Stimulated activated naive CD8-positive, alpha-beta T cell treated with anti-CD3 and anti-CD28 coated beads, Interleukin-15, Interleukin-2, amounts not matched to agents 100 ng/mL and 50 ng/mL, for 24 hours (primary cell): Measurements from ENCODE around the gene CAV1.

Experiments used
- H3K27ac Mint-ChIP-seq: one replicate; pipeline ENCODE4 v1.8.0; 2021; ENCODE audit warnings: mild to moderate bottlenecking, mixed read lengths
- H3K27me3 Mint-ChIP-seq: one replicate; pipeline ENCODE4 v1.8.0; 2021; ENCODE audit warnings: mixed read lengths
- H3K36me3 Mint-ChIP-seq: one replicate; pipeline ENCODE4 v1.8.0; 2021; ENCODE audit warnings: low read depth, mixed read lengths
- H3K4me1 Mint-ChIP-seq: one replicate; pipeline ENCODE4 v1.8.0; 2021; ENCODE audit warnings: low read depth, mixed read lengths
- H3K4me3 Mint-ChIP-seq: one replicate; pipeline ENCODE4 v1.8.0; 2021; ENCODE audit warnings: mild to moderate bottlenecking, mixed read lengths
- H3K9me3 Mint-ChIP-seq: one replicate; pipeline ENCODE4 v1.8.0; 2021; ENCODE audit warnings: mixed read lengths

The CAV1 gene

GRCh38 chr7:116534790-116535189 lies 10.0 kb downstream of the CAV1 start:
- Mint-ChIP-seq H3K27ac (no peak overlapping the region), H3K4me3 (no peak overlapping the region), H3K27me3 (peaks cover 38% of the 10 kb centered on the region), H3K4me1 (no peaks in the 10 kb centered on the region), H3K9me3 (peaks cover 7% of the 10 kb centered on the region), H3K36me3 (peaks cover 4% of the 10 kb centered on the region)

DNA sequence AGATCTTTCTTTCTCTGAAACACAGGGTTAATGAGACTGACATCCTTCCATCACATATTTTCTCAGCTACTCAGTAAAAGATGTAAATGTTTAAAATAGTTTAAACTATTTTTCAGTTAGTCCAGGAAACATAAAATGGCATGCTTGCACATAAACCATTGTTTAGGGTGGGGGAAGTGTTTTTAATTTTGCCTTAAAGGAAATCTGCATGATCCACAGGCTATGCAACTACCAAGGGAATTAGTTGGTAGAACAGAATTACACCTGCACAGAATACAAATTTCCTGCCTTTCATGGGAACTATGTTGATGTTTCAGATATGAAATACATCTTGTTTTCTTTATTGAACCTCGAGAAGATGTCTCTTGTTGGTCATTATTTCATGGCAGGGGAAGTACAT lies 10.6 kb downstream of the CAV1 start:
- H3K9me3 Mint-ChIP-seq, result peaks cover 7% of the 10 kb centered on the region
- no peak overlapping the region for H3K4me3 Mint-ChIP-seq
- H3K27me3 Mint-ChIP-seq, result peaks cover 35% of the 10 kb centered on the region
- H3K27ac Mint-ChIP-seq, result no peak overlapping the region
- H3K36me3 Mint-ChIP-seq, result peaks cover 4% of the 10 kb centered on the region
- H3K4me1 Mint-ChIP-seq, result no peaks in the 10 kb centered on the region

- Mint-ChIP-seq H3K27ac (no peak overlapping the region), H3K9me3 (peaks cover 7% of the 10 kb centered on the region), H3K27me3 (peaks cover 28% of the 10 kb centered on the region), H3K36me3 (peaks cover 4% of the 10 kb centered on the region), H3K4me1 (no peaks in the 10 kb centered on the region), H3K4me3 (no peak overlapping the region)
These were observed 13.3 kb downstream of the CAV1 start for GRCh38 chr7:116538138-116538537.

GRCh38 chr7:116539879-116540278 lies 15.0 kb downstream of the CAV1 start:
- H3K4me3 Mint-ChIP-seq, result no peak overlapping the region
- H3K27ac Mint-ChIP-seq, result no peak overlapping the region
- peaks cover 24% of the 10 kb centered on the region for H3K27me3 Mint-ChIP-seq
- no peaks in the 10 kb centered on the region for H3K4me1 Mint-ChIP-seq
- H3K36me3 Mint-ChIP-seq, result peaks cover 4% of the 10 kb centered on the region
- peaks cover 7% of the 10 kb centered on the region for H3K9me3 Mint-ChIP-seq

DNA sequence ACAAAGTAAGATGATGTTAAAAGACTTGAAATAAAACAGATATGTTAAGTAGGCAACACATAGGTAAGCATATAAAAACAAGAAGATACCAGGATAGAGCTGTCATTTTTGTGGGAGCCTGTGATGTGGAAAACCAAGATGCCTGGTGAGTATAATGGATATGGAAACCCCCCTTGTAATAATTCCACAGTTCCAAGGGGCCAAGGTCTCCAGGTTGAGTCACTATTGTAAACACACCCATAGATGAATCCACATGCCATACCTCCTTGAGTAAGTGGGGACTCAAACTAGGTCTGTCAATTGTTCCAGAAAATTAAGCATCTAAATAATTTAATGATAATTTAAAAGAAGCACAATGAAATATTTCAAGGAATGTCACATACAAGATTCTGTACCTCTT lies 15.9 kb downstream of the CAV1 start:
- no peak overlapping the region for H3K4me3 Mint-ChIP-seq
- peaks cover 24% of the 10 kb centered on the region for H3K27me3 Mint-ChIP-seq
- H3K9me3 Mint-ChIP-seq, result peaks cover 7% of the 10 kb centered on the region
- H3K36me3 Mint-ChIP-seq, result peaks cover 4% of the 10 kb centered on the region
- H3K27ac Mint-ChIP-seq, result no peak overlapping the region
- H3K4me1 Mint-ChIP-seq, result no peaks in the 10 kb centered on the region

- Mint-ChIP-seq H3K4me1 (no peaks in the 10 kb centered on the region), H3K27ac (no peak overlapping the region), H3K36me3 (peaks cover 4% of the 10 kb centered on the region), H3K27me3 (peaks cover 24% of the 10 kb centered on the region), H3K9me3 (peaks cover 7% of the 10 kb centered on the region), H3K4me3 (no peak overlapping the region)
These were observed 17.1 kb downstream of the CAV1 start for GRCh38 chr7:116541951-116542350.

DNA sequence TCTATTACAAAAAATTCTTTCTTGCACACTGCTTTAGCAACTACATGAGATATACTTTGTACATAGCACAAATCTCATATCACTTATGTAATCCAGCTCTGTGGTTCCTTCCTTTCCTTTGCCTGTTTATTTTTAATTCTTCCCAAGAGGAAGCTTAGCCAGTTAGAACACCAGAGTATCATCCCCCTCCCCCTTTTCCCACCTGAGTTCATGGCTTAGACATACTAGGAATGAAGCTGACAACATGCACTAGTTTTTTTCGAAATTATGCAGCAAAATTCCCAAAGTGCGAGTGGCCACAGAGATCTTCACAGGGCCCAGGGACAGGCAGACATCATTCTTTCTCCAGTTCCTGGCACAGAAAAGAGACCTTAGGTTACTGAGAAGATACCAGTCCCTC lies 17.8 kb downstream of the CAV1 start:
- no peak overlapping the region for H3K27ac Mint-ChIP-seq
- H3K9me3 Mint-ChIP-seq, result peaks cover 7% of the 10 kb centered on the region
- H3K27me3 Mint-ChIP-seq, result peaks cover 19% of the 10 kb centered on the region
- peaks cover 4% of the 10 kb centered on the region for H3K36me3 Mint-ChIP-seq
- no peaks in the 10 kb centered on the region for H3K4me1 Mint-ChIP-seq
- H3K4me3 Mint-ChIP-seq, result no peak overlapping the region

DNA sequence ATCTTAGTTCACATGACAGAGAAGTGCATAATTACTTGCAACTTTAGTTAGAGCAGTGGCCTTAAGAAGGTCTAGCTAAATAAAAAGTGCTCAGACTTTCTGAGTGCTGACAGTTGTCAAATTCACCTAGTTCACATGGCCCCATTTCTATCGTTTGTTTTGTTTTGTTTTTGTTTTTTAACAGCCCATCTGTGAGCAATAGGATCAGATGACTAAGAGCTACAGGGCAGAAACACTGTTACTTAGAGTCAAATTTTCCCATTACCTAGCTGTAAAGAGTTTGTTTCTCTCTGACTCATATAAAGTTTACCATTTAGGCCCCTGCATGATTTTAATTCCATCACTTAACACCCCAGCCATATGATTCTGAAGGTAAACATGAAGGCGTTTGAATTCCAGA lies 18.8 kb downstream of the CAV1 start:
- H3K4me3 Mint-ChIP-seq, result no peak overlapping the region
- peaks cover 10% of the 10 kb centered on the region for H3K27me3 Mint-ChIP-seq
- no peaks in the 10 kb centered on the region for H3K4me1 Mint-ChIP-seq
- no peak overlapping the region for H3K27ac Mint-ChIP-seq
- H3K36me3 Mint-ChIP-seq, result peaks cover under 1% of the 10 kb centered on the region
- peaks cover 5% of the 10 kb centered on the region for H3K9me3 Mint-ChIP-seq

DNA sequence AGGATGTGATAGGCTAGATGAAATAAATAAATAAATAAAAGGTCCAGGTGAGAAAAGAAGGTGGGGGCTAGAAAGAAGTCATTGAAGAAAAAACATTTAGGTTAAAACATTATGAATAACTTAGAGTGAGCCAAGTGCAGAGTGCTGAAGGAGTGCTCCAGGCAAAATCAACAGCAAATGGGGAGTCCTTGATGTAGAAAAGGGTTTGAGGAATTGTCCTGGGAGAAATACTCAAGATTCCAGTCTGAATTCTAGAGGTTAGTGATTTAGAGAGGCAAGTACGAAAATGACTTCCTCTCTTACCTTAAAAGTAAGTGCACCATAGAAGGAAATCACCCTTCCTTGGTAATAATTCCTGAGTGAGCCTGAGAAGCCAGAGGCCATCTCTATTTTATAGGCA lies 19.7 kb downstream of the CAV1 start:
- Mint-ChIP-seq H3K4me3 (no peak overlapping the region), H3K4me1 (no peaks in the 10 kb centered on the region), H3K27me3 (peaks cover 4% of the 10 kb centered on the region), H3K9me3 (no peaks in the 10 kb centered on the region), H3K27ac (no peak overlapping the region), H3K36me3 (no peaks in the 10 kb centered on the region)

DNA sequence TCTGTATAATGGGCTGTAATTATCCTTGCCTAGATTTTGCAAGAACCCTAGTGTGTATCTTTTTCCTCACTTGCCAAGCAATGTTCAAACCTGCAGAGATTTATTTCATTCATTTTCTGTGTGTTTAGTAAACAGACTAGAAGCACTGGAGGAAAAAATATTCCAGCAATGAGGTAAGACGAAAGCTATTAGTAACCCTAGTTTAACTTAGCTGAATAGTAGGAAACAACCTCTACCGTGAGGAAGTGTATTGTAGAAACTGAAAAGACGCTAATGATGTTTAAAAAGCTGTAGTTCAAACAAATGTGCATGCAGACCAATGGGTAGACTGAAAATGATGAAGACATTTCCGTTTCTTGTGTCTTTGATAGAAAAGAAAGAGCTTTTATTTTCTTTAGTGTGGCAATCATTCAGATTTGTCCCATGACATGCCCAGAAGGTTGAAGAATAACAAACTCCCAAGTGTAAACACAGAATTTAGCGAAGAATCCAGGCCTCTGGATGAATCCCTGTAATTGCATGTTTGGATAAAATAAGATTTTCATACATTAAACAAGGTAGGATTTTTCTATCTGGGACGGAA lies 20.7 kb downstream of the CAV1 start:
- Mint-ChIP-seq H3K4me1 (no peaks in the 10 kb centered on the region), H3K36me3 (no peaks in the 10 kb centered on the region), H3K9me3 (no peaks in the 10 kb centered on the region), H3K27ac (no peak overlapping the region), H3K27me3 (peaks cover 7% of the 10 kb centered on the region), H3K4me3 (no peak overlapping the region)

- Mint-ChIP-seq H3K4me1 (no peaks in the 10 kb centered on the region), H3K36me3 (no peaks in the 10 kb centered on the region), H3K27me3 (peaks cover 5% of the 10 kb centered on the region), H3K9me3 (no peaks in the 10 kb centered on the region), H3K4me3 (no peak overlapping the region), H3K27ac (no peak overlapping the region)
These were observed 21.2 kb downstream of the CAV1 start for GRCh38 chr7:116546054-116546453.

DNA sequence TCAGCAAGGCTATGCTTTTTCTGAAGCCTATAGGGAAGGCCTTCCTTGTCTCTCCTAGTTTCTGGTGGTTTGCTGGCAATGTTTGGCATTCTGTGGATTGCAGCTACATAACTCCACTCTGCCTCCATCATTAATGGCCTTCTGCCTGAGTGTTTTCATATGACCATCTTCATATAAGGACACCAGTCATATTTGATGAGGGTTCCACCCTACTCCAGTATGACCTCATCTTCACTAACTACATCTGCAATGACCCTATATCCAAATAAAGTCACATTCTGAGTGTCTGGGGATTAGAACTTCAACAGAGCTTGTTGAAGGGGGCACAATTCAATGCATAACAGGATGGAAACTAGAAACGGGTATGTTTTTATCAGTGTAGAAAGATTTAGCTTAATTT lies 22.1 kb downstream of the CAV1 start:
- Mint-ChIP-seq H3K4me1 (no peaks in the 10 kb centered on the region), H3K9me3 (no peaks in the 10 kb centered on the region), H3K27me3 (peaks cover 3% of the 10 kb centered on the region), H3K36me3 (no peaks in the 10 kb centered on the region), H3K27ac (no peak overlapping the region), H3K4me3 (no peak overlapping the region)

GRCh38 chr7:116547347-116547746 lies 22.5 kb downstream of the CAV1 start:
- Mint-ChIP-seq H3K4me1 (no peaks in the 10 kb centered on the region), H3K27me3 (peaks cover 3% of the 10 kb centered on the region), H3K4me3 (no peak overlapping the region), H3K9me3 (no peaks in the 10 kb centered on the region), H3K27ac (no peak overlapping the region), H3K36me3 (no peaks in the 10 kb centered on the region)

- no peaks in the 10 kb centered on the region for H3K4me1 Mint-ChIP-seq
- H3K9me3 Mint-ChIP-seq, result no peaks in the 10 kb centered on the region
- H3K27ac Mint-ChIP-seq, result no peak overlapping the region
- no peak overlapping the region for H3K4me3 Mint-ChIP-seq
- H3K36me3 Mint-ChIP-seq, result no peaks in the 10 kb centered on the region
- H3K27me3 Mint-ChIP-seq, result peaks cover 7% of the 10 kb centered on the region
These were observed 23.7 kb downstream of the CAV1 start for GRCh38 chr7:116548506-116548905.

GRCh38 chr7:116549370-116549769 lies 24.5 kb downstream of the CAV1 start:
- H3K27me3 Mint-ChIP-seq, result peaks cover 11% of the 10 kb centered on the region
- no peak overlapping the region for H3K27ac Mint-ChIP-seq
- no peaks in the 10 kb centered on the region for H3K36me3 Mint-ChIP-seq
- H3K9me3 Mint-ChIP-seq, result no peaks in the 10 kb centered on the region
- no peak overlapping the region for H3K4me3 Mint-ChIP-seq
- no peaks in the 10 kb centered on the region for H3K4me1 Mint-ChIP-seq

DNA sequence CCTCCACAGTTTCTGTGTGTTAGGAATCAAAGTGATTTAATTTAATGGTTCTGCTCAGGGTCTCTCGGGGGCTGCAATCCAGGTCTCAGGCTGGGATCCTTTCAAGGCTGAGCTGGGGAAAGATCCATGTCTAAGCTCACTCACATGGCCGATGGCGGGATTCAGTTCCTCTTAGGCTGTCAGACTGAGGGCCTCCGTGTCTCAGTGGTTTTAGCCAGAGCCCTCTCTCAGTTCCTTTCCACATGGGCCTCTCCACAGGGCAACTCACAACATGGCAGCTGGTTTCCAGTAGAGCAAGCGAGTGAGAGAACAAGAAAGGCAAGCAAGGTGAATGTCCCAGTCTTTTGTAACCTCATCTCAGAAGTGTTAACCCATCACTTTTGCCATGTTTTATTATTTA lies 26.9 kb downstream of the CAV1 start:
- no peaks in the 10 kb centered on the region for H3K4me1 Mint-ChIP-seq
- no peak overlapping the region for H3K27ac Mint-ChIP-seq
- H3K9me3 Mint-ChIP-seq, result no peaks in the 10 kb centered on the region
- H3K36me3 Mint-ChIP-seq, result no peaks in the 10 kb centered on the region
- no peak overlapping the region for H3K4me3 Mint-ChIP-seq
- H3K27me3 Mint-ChIP-seq, result peaks cover 18% of the 10 kb centered on the region
